Measurements from ENCODE around the gene SERPINA12. TPM values are rescaled to one million over a fixed set of nuclear protein-coding genes. Genes with fewer than 3 reads are reported as not detected.

SERPINA12 gene
- total and polyA plus RNA-seq, 7 experiments from 2014 or later: not detected

GRCh38 chr14:94536836-94537235, 27.6 kb upstream of the SERPINA12 start:
- Histone ChIP-seq H3K4me3 (ENCODE audit: low read length) (no peak overlapping the region), H3K9me3 (ENCODE audit: control insufficient read depth in 2 of 3, low read length in 3 of 3) (no peaks in the 10 kb centered on the region), H3K27ac (ENCODE audit: low read depth, low read length) (no peak overlapping the region), H3K27me3 (ENCODE audit: control insufficient read depth in 2 of 2, insufficient read depth in 2 of 2, low read length in 2 of 2) (no peaks in the 10 kb centered on the region), H3K36me3 (ENCODE audit: control insufficient read depth in 2 of 3, insufficient read depth in 3 of 3, low read length in 3 of 3) (no peaks in the 10 kb centered on the region), H3K4me1 (ENCODE audit: control insufficient read depth in 2 of 2, insufficient read depth in 2 of 2, low read length in 2 of 2) (no peaks in the 10 kb centered on the region)
- ATAC-seq (no peak), DNase-seq (no peak)
- peaks cover 0 to 2% (median 0%) of the 10 kb centered on the region in 7 donors for H3K4me1 Mint-ChIP-seq
- H3K36me3 Mint-ChIP-seq: peaks cover 0 to 3% (median 0%) of the 10 kb centered on the region in 5 donors
- CTCF ChIA-PET: no interaction called here
- intact Hi-C loops (cut with micrococcal nuclease): no loop called here
- no peak overlapping the region for H3K27ac Mint-ChIP-seq
- H3K9me3 Mint-ChIP-seq: peaks cover 0 to 19% (median 3%) of the 10 kb centered on the region in 11 donors
- POLR2A ChIA-PET: no interaction called here
- peaks cover 0 to 33% (median 17%) of the 10 kb centered on the region in 5 donors for H3K27me3 Mint-ChIP-seq
- no peak overlapping the region for H3K4me3 Mint-ChIP-seq

DNA sequence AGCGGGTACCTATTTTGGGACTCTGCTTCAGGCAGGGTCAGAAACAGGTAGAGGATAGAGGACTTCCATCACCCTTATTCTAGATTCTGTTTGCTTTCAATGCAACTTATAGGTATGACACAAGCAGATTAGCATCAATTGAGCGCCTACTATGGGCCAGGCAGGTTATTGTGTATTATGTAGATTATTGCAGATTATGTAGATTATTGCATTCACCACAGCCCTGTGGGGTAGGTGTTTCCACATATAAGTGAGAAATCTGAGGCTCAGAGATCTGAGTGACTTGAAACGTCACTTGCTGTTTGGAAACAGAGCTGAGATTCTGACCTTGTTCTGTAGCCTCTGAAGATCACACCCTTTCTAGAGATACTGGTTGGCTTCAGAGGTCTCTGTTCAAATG, 26.2 kb upstream of the SERPINA12 start:
- peaks cover 0 to 2% (median 0%) of the 10 kb centered on the region in 7 donors for H3K4me1 Mint-ChIP-seq
- Histone ChIP-seq H3K4me1 (ENCODE audit: control insufficient read depth in 2 of 2, insufficient read depth in 2 of 2, low read length in 2 of 2) (no peaks in the 10 kb centered on the region), H3K9me3 (ENCODE audit: control insufficient read depth in 2 of 3, low read length in 3 of 3) (no peaks in the 10 kb centered on the region), H3K27me3 (ENCODE audit: control insufficient read depth in 2 of 2, insufficient read depth in 2 of 2, low read length in 2 of 2) (no peaks in the 10 kb centered on the region), H3K36me3 (ENCODE audit: control insufficient read depth in 2 of 3, insufficient read depth in 3 of 3, low read length in 3 of 3) (no peaks in the 10 kb centered on the region), H3K4me3 (ENCODE audit: low read length) (no peak overlapping the region), H3K27ac (ENCODE audit: low read depth, low read length) (no peak overlapping the region)
- H3K36me3 Mint-ChIP-seq: peaks cover 0 to 3% (median 0%) of the 10 kb centered on the region in 5 donors
- intact Hi-C loops (cut with micrococcal nuclease): no loop called here
- DNase-seq (no peak), ATAC-seq (no peak)
- peaks cover 0 to 24% (median 17%) of the 10 kb centered on the region in 5 donors for H3K27me3 Mint-ChIP-seq
- peaks cover 0 to 19% (median 3%) of the 10 kb centered on the region in 11 donors for H3K9me3 Mint-ChIP-seq
- no peak overlapping the region for H3K27ac Mint-ChIP-seq
- ChIA-PET POLR2A (no interaction called here), CTCF (no interaction called here)
- no peak overlapping the region for H3K4me3 Mint-ChIP-seq

GRCh38 chr14:94532447-94532846, 23.2 kb upstream of the SERPINA12 start:
- POLR2A ChIA-PET: no interaction called here
- Mint-ChIP-seq H3K36me3 (peaks cover 0 to 3% (median 0%) of the 10 kb centered on the region in 5 donors), H3K9me3 (peaks cover 0 to 9% (median 1%) of the 10 kb centered on the region in 11 donors), H3K4me3 (no peak overlapping the region), H3K4me1 (no peaks in the 10 kb centered on the region), H3K27me3 (peaks cover 0 to 17% (median 4%) of the 10 kb centered on the region in 5 donors), H3K27ac (no peak overlapping the region)
- no peak overlapping the region for H3K4me3 ChIP-seq (ENCODE audit: low read length)
- H3K27me3 ChIP-seq (ENCODE audit: control insufficient read depth in 2 of 2, insufficient read depth in 2 of 2, low read length in 2 of 2): no peaks in the 10 kb centered on the region
- intact Hi-C loops (cut with micrococcal nuclease): no loop called here
- H3K9me3 ChIP-seq (ENCODE audit: control insufficient read depth in 2 of 3, low read length in 3 of 3): no peaks in the 10 kb centered on the region
- CTCF ChIA-PET: no interaction called here
- H3K4me1 ChIP-seq (ENCODE audit: control insufficient read depth in 2 of 2, insufficient read depth in 2 of 2, low read length in 2 of 2): no peaks in the 10 kb centered on the region
- H3K36me3 ChIP-seq (ENCODE audit: control insufficient read depth in 2 of 3, insufficient read depth in 3 of 3, low read length in 3 of 3): no peaks in the 10 kb centered on the region
- H3K27ac ChIP-seq (ENCODE audit: low read depth, low read length): no peak overlapping the region
- DNase-seq (no peak), ATAC-seq (no peak)

- no peaks in the 10 kb centered on the region for H3K27me3 ChIP-seq (ENCODE audit: control insufficient read depth in 2 of 2, insufficient read depth in 2 of 2, low read length in 2 of 2)
- H3K36me3 ChIP-seq (ENCODE audit: control insufficient read depth in 2 of 3, insufficient read depth in 3 of 3, low read length in 3 of 3): no peaks in the 10 kb centered on the region
- no peak overlapping the region for H3K4me3 ChIP-seq (ENCODE audit: low read length)
- ATAC-seq (no peak), DNase-seq (no peak)
- H3K9me3 ChIP-seq (ENCODE audit: control insufficient read depth in 2 of 3, low read length in 3 of 3): no peaks in the 10 kb centered on the region
- Mint-ChIP-seq H3K4me3 (no peak overlapping the region), H3K4me1 (no peaks in the 10 kb centered on the region), H3K36me3 (peaks cover 0 to 3% (median 0%) of the 10 kb centered on the region in 5 donors), H3K9me3 (peaks cover 0 to 12% (median 3%) of the 10 kb centered on the region in 11 donors), H3K27me3 (peaks cover 0 to 23% (median 9%) of the 10 kb centered on the region in 5 donors), H3K27ac (no peak overlapping the region)
- H3K27ac ChIP-seq (ENCODE audit: low read depth, low read length): no peak overlapping the region
- H3K4me1 ChIP-seq (ENCODE audit: control insufficient read depth in 2 of 2, insufficient read depth in 2 of 2, low read length in 2 of 2): no peaks in the 10 kb centered on the region
- POLR2A ChIA-PET: no interaction called here
- CTCF ChIA-PET: no interaction called here
- intact Hi-C loops (cut with micrococcal nuclease): no loop called here
Measured at GRCh38 chr14:94531187-94531586, 21.9 kb upstream of the SERPINA12 start.

DNA sequence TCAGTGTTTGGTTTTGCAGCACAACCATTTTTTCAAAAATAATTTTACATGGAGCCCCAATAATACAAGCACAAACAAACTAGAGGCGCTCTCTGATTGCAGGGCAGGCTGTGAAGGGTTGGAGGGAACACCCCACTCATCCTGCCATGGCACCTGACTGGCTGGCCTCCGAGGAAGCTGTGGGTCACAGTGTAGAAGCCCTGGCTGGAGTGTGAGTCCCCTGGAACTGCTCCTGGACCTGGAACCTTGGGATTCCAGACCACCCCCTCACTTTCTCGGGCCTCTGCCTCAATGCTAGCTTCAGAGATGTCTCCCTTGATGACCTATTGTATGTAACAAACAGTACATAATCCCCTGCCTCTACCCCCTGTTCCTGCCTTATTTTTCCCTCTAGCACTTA, 14.8 kb upstream of the SERPINA12 start:
- CTCF ChIA-PET: no interaction called here
- no peak for ATAC-seq

GRCh38 chr14:94523265-94523664, 14.0 kb upstream of the SERPINA12 start:
- H3K27ac ChIP-seq (ENCODE audit: low read depth, low read length): no peak overlapping the region
- H3K36me3 Mint-ChIP-seq: no peaks in the 10 kb centered on the region
- no peaks in the 10 kb centered on the region for H3K36me3 ChIP-seq (ENCODE audit: control insufficient read depth in 2 of 3, insufficient read depth in 3 of 3, low read length in 3 of 3)
- peaks cover 6 to 55% (median 24%) of the 10 kb centered on the region in 5 donors for H3K27me3 Mint-ChIP-seq
- H3K27me3 ChIP-seq (ENCODE audit: control insufficient read depth in 2 of 2, insufficient read depth in 2 of 2, low read length in 2 of 2): no peaks in the 10 kb centered on the region
- CTCF ChIA-PET: no interaction called here
- H3K9me3 Mint-ChIP-seq: peaks cover 0 to 22% (median 9%) of the 10 kb centered on the region in 11 donors
- DNase-seq (no peak), ATAC-seq (no peak)
- no peaks in the 10 kb centered on the region for H3K9me3 ChIP-seq (ENCODE audit: control insufficient read depth in 2 of 3, low read length in 3 of 3)
- H3K4me1 Mint-ChIP-seq: no peaks in the 10 kb centered on the region
- H3K4me3 Mint-ChIP-seq: no peak overlapping the region
- no peaks in the 10 kb centered on the region for H3K4me1 ChIP-seq (ENCODE audit: control insufficient read depth in 2 of 2, insufficient read depth in 2 of 2, low read length in 2 of 2)
- POLR2A ChIA-PET: no interaction called here
- H3K27ac Mint-ChIP-seq: no peak overlapping the region
- intact Hi-C loops (cut with micrococcal nuclease): no loop called here
- H3K4me3 ChIP-seq (ENCODE audit: low read length): no peak overlapping the region

More for the DNA sequence above, 14.8 kb upstream of the SERPINA12 start:
- no peaks in the 10 kb centered on the region for H3K36me3 ChIP-seq (ENCODE audit: control insufficient read depth in 2 of 3, insufficient read depth in 3 of 3, low read length in 3 of 3)
- H3K36me3 Mint-ChIP-seq: no peaks in the 10 kb centered on the region
- H3K27me3 Mint-ChIP-seq: peaks cover 6 to 55% (median 24%) of the 10 kb centered on the region in 5 donors
- H3K27ac Mint-ChIP-seq: no peak overlapping the region
- DNase-seq: no peak
- intact Hi-C loops (cut with micrococcal nuclease): no loop called here
- no peaks in the 10 kb centered on the region for H3K4me1 Mint-ChIP-seq
- no peaks in the 10 kb centered on the region for H3K4me1 ChIP-seq (ENCODE audit: control insufficient read depth in 2 of 2, insufficient read depth in 2 of 2, low read length in 2 of 2)
- peaks cover 0 to 16% (median 7%) of the 10 kb centered on the region in 11 donors for H3K9me3 Mint-ChIP-seq
- H3K9me3 ChIP-seq (ENCODE audit: control insufficient read depth in 2 of 3, low read length in 3 of 3): no peaks in the 10 kb centered on the region
- H3K27me3 ChIP-seq (ENCODE audit: control insufficient read depth in 2 of 2, insufficient read depth in 2 of 2, low read length in 2 of 2): no peaks in the 10 kb centered on the region
- no peak overlapping the region for H3K27ac ChIP-seq (ENCODE audit: low read depth, low read length)
- POLR2A ChIA-PET: no interaction called here
- H3K4me3 Mint-ChIP-seq: no peak overlapping the region
- H3K4me3 ChIP-seq (ENCODE audit: low read length): no peak overlapping the region

GRCh38 chr14:94522115-94522724, 13.0 kb upstream of the SERPINA12 start:
- POLR2A ChIA-PET: no interaction called here
- Histone ChIP-seq H3K4me1 (ENCODE audit: control insufficient read depth in 2 of 2, insufficient read depth in 2 of 2, low read length in 2 of 2) (no peaks in the 10 kb centered on the region), H3K27ac (ENCODE audit: low read depth, low read length) (no peak overlapping the region), H3K4me3 (ENCODE audit: low read length) (no peak overlapping the region), H3K9me3 (ENCODE audit: control insufficient read depth in 2 of 3, low read length in 3 of 3) (no peaks in the 10 kb centered on the region), H3K36me3 (ENCODE audit: control insufficient read depth in 2 of 3, insufficient read depth in 3 of 3, low read length in 3 of 3) (no peaks in the 10 kb centered on the region), H3K27me3 (ENCODE audit: control insufficient read depth in 2 of 2, insufficient read depth in 2 of 2, low read length in 2 of 2) (no peaks in the 10 kb centered on the region)
- DNase-seq (no peak), ATAC-seq (no peak)
- intact Hi-C loops (cut with micrococcal nuclease): no loop called here
- Mint-ChIP-seq H3K36me3 (no peaks in the 10 kb centered on the region), H3K4me3 (no peak overlapping the region), H3K9me3 (peaks cover 0 to 19% (median 9%) of the 10 kb centered on the region in 11 donors), H3K27me3 (peaks cover 6 to 47% (median 24%) of the 10 kb centered on the region in 5 donors), H3K27ac (no peak overlapping the region), H3K4me1 (no peaks in the 10 kb centered on the region)
- CTCF ChIA-PET: no interaction called here
